ENCODE measurements around the gene PLXDC1.

DNA sequence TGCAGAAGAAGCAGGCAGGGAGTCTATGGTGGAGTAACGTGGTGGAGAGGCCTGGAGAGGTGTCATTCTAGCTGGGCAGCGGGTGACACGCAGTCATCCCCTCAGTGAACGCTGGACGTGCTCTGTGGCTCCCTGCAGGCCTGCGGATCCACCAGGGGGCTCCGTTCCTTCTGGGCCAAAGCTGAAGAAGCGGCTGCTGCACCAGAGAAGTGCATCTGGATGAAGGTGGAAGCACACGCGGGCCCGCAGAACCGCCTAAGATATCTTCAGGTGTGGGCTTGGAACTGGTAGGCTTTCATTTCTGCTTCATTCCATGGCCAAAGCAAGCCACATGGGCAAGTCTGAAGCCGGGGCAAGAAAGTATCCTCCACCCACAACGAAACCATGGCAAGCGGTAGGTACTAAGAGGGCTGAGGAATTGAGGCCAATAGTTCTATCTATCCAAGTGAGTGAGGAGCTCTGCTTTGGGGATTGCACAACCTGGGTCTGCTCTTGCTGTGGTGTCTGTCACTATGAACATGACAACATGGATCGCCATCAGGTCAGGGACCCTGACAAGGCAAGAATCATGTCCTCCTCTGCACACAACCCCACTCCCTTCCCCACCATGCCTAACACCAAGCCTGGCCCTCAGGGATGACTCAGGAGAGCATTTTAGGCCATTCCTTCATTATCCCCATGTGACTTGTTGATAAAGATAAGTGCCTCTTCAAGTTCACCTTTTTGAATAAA is 105.3 kb downstream of the PLXDC1 start:
- TF ChIP-seq, protein P1, sequence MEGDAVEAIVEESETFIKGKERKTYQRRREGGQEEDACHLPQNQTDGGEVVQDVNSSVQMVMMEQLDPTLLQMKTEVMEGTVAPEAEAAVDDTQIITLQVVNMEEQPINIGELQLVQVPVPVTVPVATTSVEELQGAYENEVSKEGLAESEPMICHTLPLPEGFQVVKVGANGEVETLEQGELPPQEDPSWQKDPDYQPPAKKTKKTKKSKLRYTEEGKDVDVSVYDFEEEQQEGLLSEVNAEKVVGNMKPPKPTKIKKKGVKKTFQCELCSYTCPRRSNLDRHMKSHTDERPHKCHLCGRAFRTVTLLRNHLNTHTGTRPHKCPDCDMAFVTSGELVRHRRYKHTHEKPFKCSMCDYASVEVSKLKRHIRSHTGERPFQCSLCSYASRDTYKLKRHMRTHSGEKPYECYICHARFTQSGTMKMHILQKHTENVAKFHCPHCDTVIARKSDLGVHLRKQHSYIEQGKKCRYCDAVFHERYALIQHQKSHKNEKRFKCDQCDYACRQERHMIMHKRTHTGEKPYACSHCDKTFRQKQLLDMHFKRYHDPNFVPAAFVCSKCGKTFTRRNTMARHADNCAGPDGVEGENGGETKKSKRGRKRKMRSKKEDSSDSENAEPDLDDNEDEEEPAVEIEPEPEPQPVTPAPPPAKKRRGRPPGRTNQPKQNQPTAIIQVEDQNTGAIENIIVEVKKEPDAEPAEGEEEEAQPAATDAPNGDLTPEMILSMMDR (IDR thresholded peaks at IDR 0.05 in 8 of 11, conservative IDR thresholded peaks at IDR 0.05 in 3 of 11): no peak
- TF ChIP-seq POLR2AphosphoS5 (IDR thresholded peaks at IDR 0.05) (no peak), POLR2A (IDR thresholded peaks at IDR 0.05) (no peak)
